Hepatocyte (in vitro differentiated cells): Measurements from ENCODE around the gene CCL17. TPM values are rescaled to one million over a fixed set of nuclear protein-coding genes. Genes with fewer than 3 reads are reported as not detected.
A peak's percentile ranks its signal among the peaks of the same experiment; 100 is the strongest.

Source experiments
- DNase-seq: peaks from one replicate; pipeline ENCODE4 v3.0.0-alpha.2; 2016; ENCODE audit warnings: low spot score
- H2AFZ ChIP-seq: fragments of 200-600 bp; sonication (generic); 2 replicates; pipeline ENCODE4 v1.6.0; 2016; ENCODE audit warnings: antibody characterized with exemption, mild to moderate bottlenecking
- H3K27ac ChIP-seq: fragments of 200-600 bp; sonication (generic); 2 replicates; pipeline ENCODE4 v1.5.1; 2016; ENCODE audit warnings: mild to moderate bottlenecking
- H3K27me3 ChIP-seq: fragments of 200-600 bp; sonication (generic); 2 replicates; pipeline ENCODE4 v1.6.1; 2016
- H3K36me3 ChIP-seq: fragments of 200-600 bp; sonication (generic); replicated peaks from 2 replicates; pipeline ENCODE4 v1.5.1; 2016; ENCODE audit warnings: low read depth; ENCODE audit not compliant: insufficient read depth
- H3K4me1 ChIP-seq: fragments of 200-600 bp; sonication (generic); 2 replicates; pipeline ENCODE4 v1.5.1; 2016; ENCODE audit warnings: mild to moderate bottlenecking, moderate library complexity; ENCODE audit not compliant: insufficient read depth
- H3K4me2 ChIP-seq: fragments of 200-600 bp; sonication (generic); 2 replicates; pipeline ENCODE4 v1.6.0; 2016
- H3K4me3 ChIP-seq: fragments of 200-600 bp; sonication (generic); 2 replicates; pipeline ENCODE4 v1.5.1; 2016; ENCODE audit warnings: mild to moderate bottlenecking
- H3K79me2 ChIP-seq: fragments of 200-600 bp; sonication (generic); 2 replicates; pipeline ENCODE4 v1.6.0; 2017; ENCODE audit warnings: mild to moderate bottlenecking
- H3K9me2 ChIP-seq: fragments of 200-600 bp; sonication (generic); replicated peaks from 2 replicates; pipeline ENCODE4 v1.6.0; 2017; ENCODE audit warnings: mild to moderate bottlenecking; ENCODE audit not compliant: insufficient read depth
- H3K9me3 ChIP-seq: fragments of 200-600 bp; sonication (generic); 2 replicates; pipeline ENCODE4 v1.5.1; 2016; ENCODE audit warnings: low read depth, mild to moderate bottlenecking
- H4K20me1 ChIP-seq: fragments of 200-600 bp; sonication (generic); 2 replicates; pipeline ENCODE4 v1.6.0; 2016; ENCODE audit warnings: mild to moderate bottlenecking; ENCODE audit not compliant: insufficient read depth, poor library complexity, severe bottlenecking
- EZH2 ChIP-seq: fragments of 200-600 bp; sonication (generic); IDR thresholded peaks from 2 replicates; pipeline ENCODE4 v1.6.1; 2016; ENCODE audit warnings: antibody characterized with exemption, mild to moderate bottlenecking, borderline replicate concordance
- EZH2phosphoT487 ChIP-seq: fragments of 200-600 bp; sonication (generic); IDR thresholded peaks from one replicate; pipeline ENCODE4 v1.6.1; 2018; ENCODE audit warnings: antibody characterized with exemption, mild to moderate bottlenecking, low read depth, moderate library complexity; ENCODE audit not compliant: unreplicated experiment, severe bottlenecking
- WGBS: methylation state at CpG from one replicate; pipeline ENCODE4 v1.1.6; 2016; ENCODE audit warnings: low lambda C conversion rate; ENCODE audit errors: missing lambda C conversion rate; 5-methylcytosine and 5-hydroxymethylcytosine counted together
- polyA plus RNA-seq: library from polyadenylated mRNA; unstranded; fragments of >200 nt; fragmentation: Nextera tagmentation; extraction: Ambion mirVana; gene quantifications from 2 replicates; pipeline ENCODE4 v1.2.1, GENCODE V29; 2016
- total RNA-seq: library from RNA; depleted of rRNA; stranded (reverse); fragments of >200 nt; gene quantifications from 2 replicates; pipeline ENCODE4 v1.2.3, GENCODE V29; 2014
- TF ChIP-seq, protein P1 (sequence below): fragments of 200-600 bp; sonication (generic); IDR thresholded peaks from 2 replicates; pipeline ENCODE4 v1.5.1; 2016; ENCODE audit warnings: antibody characterized with exemption, mild to moderate bottlenecking; ENCODE audit not compliant: poor library complexity

Gene CCL17
- total and polyA plus RNA-seq, 2 experiments from 2014 or later, result not detected

GRCh38 chr16:57386381-57386951, 18.1 kb upstream of the CCL17 start:
- no peak overlapping the region for H3K27ac ChIP-seq
- H3K9me2 ChIP-seq, result no peaks in the 10 kb centered on the region
- H2AFZ ChIP-seq, result no peak overlapping the region
- no peak overlapping the region for H3K4me3 ChIP-seq
- DNase-seq, result no peak
- TF ChIP-seq EZH2 (no peak), EZH2phosphoT487 (no peak)
- TF ChIP-seq, protein P1, sequence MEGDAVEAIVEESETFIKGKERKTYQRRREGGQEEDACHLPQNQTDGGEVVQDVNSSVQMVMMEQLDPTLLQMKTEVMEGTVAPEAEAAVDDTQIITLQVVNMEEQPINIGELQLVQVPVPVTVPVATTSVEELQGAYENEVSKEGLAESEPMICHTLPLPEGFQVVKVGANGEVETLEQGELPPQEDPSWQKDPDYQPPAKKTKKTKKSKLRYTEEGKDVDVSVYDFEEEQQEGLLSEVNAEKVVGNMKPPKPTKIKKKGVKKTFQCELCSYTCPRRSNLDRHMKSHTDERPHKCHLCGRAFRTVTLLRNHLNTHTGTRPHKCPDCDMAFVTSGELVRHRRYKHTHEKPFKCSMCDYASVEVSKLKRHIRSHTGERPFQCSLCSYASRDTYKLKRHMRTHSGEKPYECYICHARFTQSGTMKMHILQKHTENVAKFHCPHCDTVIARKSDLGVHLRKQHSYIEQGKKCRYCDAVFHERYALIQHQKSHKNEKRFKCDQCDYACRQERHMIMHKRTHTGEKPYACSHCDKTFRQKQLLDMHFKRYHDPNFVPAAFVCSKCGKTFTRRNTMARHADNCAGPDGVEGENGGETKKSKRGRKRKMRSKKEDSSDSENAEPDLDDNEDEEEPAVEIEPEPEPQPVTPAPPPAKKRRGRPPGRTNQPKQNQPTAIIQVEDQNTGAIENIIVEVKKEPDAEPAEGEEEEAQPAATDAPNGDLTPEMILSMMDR, result no peak
- no peak overlapping the region for H3K4me2 ChIP-seq
- no peaks in the 10 kb centered on the region for H3K79me2 ChIP-seq
- H4K20me1 ChIP-seq, result no peaks in the 10 kb centered on the region
- no peaks in the 10 kb centered on the region for H3K9me3 ChIP-seq
- 77% methylated on average over 5 of the region's 5 CpGs for WGBS
- H3K27me3 ChIP-seq, result no peaks in the 10 kb centered on the region
- no peaks in the 10 kb centered on the region for H3K36me3 ChIP-seq
- peaks cover 18% of the 10 kb centered on the region for H3K4me1 ChIP-seq

- DNase-seq, result no peak
- Histone ChIP-seq H2AFZ (peak overlapping the region; percentile 41), H3K4me3 (no peak overlapping the region), H3K4me2 (no peak overlapping the region), H3K27ac (peak overlapping the region; percentile 73), H3K4me1 (peaks cover 18% of the 10 kb centered on the region), H3K9me2 (no peaks in the 10 kb centered on the region), H4K20me1 (no peaks in the 10 kb centered on the region), H3K36me3 (no peaks in the 10 kb centered on the region), H3K27me3 (no peaks in the 10 kb centered on the region), H3K79me2 (no peaks in the 10 kb centered on the region), H3K9me3 (no peaks in the 10 kb centered on the region)
- WGBS, result 91% methylated on average over 3 of the region's 3 CpGs
- TF ChIP-seq, protein P1, result no peak
Measured at GRCh38 chr16:57387598-57388354, 16.8 kb upstream of the CCL17 start.

DNA sequence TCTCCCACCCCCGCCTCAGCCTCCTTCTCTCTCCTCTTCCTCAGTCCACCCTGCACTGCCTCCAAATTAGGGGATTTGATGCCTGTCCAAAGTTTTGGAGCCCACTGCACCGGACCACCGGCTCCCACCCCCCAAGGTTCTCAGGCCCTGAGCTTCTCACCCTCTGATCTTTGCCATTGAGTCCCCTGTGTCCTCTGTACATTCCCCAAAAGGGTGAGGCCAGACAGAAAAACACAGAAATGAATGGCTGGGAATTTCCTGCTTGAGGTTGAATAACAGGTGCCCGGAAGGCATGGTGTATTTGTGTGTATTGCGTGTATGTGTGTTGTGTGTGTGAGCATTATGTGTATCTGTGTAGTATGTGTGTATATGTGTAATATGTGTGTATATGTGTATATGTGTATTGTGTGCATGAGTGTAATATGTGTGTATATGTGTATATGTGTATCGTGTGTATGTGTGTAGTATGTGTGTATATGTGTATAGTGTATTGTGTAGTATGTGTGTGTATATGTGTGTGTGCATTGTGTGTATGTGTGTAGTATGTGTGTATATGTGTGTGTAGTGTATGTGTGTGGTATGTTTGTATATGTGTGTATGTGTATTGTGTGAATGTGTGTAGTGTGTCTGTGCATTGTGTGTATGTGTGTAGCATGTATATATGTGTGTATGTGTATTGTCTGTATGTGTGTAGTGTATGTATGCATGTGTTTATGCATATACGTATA, 16.0 kb upstream of the CCL17 start:
- Histone ChIP-seq H3K9me3 (no peaks in the 10 kb centered on the region), H3K4me3 (no peak overlapping the region), H4K20me1 (no peaks in the 10 kb centered on the region), H3K27me3 (no peaks in the 10 kb centered on the region), H3K27ac (peak overlapping the region; percentile 73), H2AFZ (no peak overlapping the region), H3K9me2 (no peaks in the 10 kb centered on the region), H3K79me2 (no peaks in the 10 kb centered on the region), H3K36me3 (no peaks in the 10 kb centered on the region), H3K4me1 (peaks cover 15% of the 10 kb centered on the region), H3K4me2 (no peak overlapping the region)
- 80% methylated on average over 7 of the region's 7 CpGs for WGBS
- DNase-seq, result no peak
- TF ChIP-seq, protein P1, result no peak
- TF ChIP-seq EZH2 (no peak), EZH2phosphoT487 (no peak)
